ENCODE measurements around the gene CWC25.
"Not testable (repeated sequence)": the region's sequence is repeated elsewhere in the genome, so short reads cannot be mapped to it uniquely, and the experiment has no call there.

The CWC25 gene

GRCh38 chr17:38852771-38853291, 27.7 kb upstream of the CWC25 start:
- no peak for DNase-seq (ENCODE audit: low read depth)

- DNase-seq (ENCODE audit: low read depth) = no peak
These were observed 26.3 kb upstream of the CWC25 start for GRCh38 chr17:38851434-38851833.

- DNase-seq (ENCODE audit: low read depth) = no peak
These were observed 25.3 kb upstream of the CWC25 start for GRCh38 chr17:38850374-38850773.

- DNase-seq (ENCODE audit: low read depth) = no peak
These were observed 24.0 kb upstream of the CWC25 start for GRCh38 chr17:38848939-38849605.

GRCh38 chr17:38848557-38848891, 23.4 kb upstream of the CWC25 start:
- DNase-seq (ENCODE audit: low read depth) = no peak

- DNase-seq (ENCODE audit: low read depth) = no peak
These were observed 19.2 kb upstream of the CWC25 start for GRCh38 chr17:38844261-38844757.

GRCh38 chr17:38825762-38826247, 684 bp upstream of the CWC25 start:
- DNase-seq (ENCODE audit: low read depth) = no peak

- no peak for DNase-seq (ENCODE audit: low read depth)
These were observed 9.4 kb downstream of the CWC25 start for GRCh38 chr17:38815576-38816193.

- DNase-seq (ENCODE audit: low read depth) = no peak
These were observed 15.3 kb downstream of the CWC25 start for GRCh38 chr17:38809828-38810227.

- no peak for DNase-seq (ENCODE audit: low read depth)
These were observed 24.8 kb downstream of the CWC25 start for GRCh38 chr17:38800237-38800760.

GRCh38 chr17:38799501-38800236, 25.5 kb downstream of the CWC25 start, which contains the start of gene PIP4K2B:
Gene PIP4K2B, minus strand, starts transcription at chr17:38799556. Its CDS starts 132 bp downstream, at chr17:38799424.
- DNase-seq (ENCODE audit: low read depth) = peak; percentile 75

GRCh38 chr17:38798614-38799500, 26.3 kb downstream of the CWC25 start:
- peak; percentile 40 for DNase-seq (ENCODE audit: low read depth)

- no peak for DNase-seq (ENCODE audit: low read depth)
These were observed 27.3 kb downstream of the CWC25 start for GRCh38 chr17:38797828-38798227.

GRCh38 chr17:38797158-38797490, 28.0 kb downstream of the CWC25 start:
- DNase-seq (ENCODE audit: low read depth) = no peak

- no peak for DNase-seq (ENCODE audit: low read depth)
These were observed 28.5 kb downstream of the CWC25 start for GRCh38 chr17:38796451-38797157.

- no peak for DNase-seq (ENCODE audit: low read depth)
These were observed 30.9 kb downstream of the CWC25 start for GRCh38 chr17:38794221-38794620.

GRCh38 chr17:38791162-38791561, 34.0 kb downstream of the CWC25 start:
- no peak for DNase-seq (ENCODE audit: low read depth)

GRCh38 chr17:38790148-38790707, 34.9 kb downstream of the CWC25 start:
- DNase-seq (ENCODE audit: low read depth) = not testable (repeated sequence)

GRCh38 chr17:38789185-38789584, 35.9 kb downstream of the CWC25 start:
- DNase-seq (ENCODE audit: low read depth) = no peak

GRCh38 chr17:38787999-38788398, 37.1 kb downstream of the CWC25 start:
- not testable (repeated sequence) for DNase-seq (ENCODE audit: low read depth)
